A549 (cell line): ENCODE measurements around the gene PNMA8B. TPM values are rescaled to one million over a fixed set of nuclear protein-coding genes. Genes with fewer than 3 reads are reported as not detected.

Source experiments
- ATAC-seq, 2 experiments: fragments of 200-7000 bp in 1 of 2; fragments of >200 bp in 1 of 2; cut with Nextera tagmentation in 1 of 2; cut with Tn5 transposase in 1 of 2; 3 replicates each; pipeline versions ENCODE4 v1.8.0 to v1.9.1; 2018 to 2020; ENCODE audit warnings: mild to moderate bottlenecking in 1 of 2, moderate library complexity in 1 of 2
- CTCF ChIA-PET: fragments of 300-600 bp; sonication (Branson Sonifier 250); formaldehyde crosslinking; extraction: SDS; loops from one replicate; lab custom pipeline; 2021; ENCODE audit warnings: antibody characterized with exemption, inconsistent platforms; lab: Yijun Ruan, JAX
- POLR2A ChIA-PET: fragments of 350-600 bp; formaldehyde crosslinking; extraction: SDS; loops from one replicate; lab custom pipeline; 2021; ENCODE audit warnings: antibody characterized with exemption, inconsistent platforms; lab: Yijun Ruan, JAX
- DNase-seq, 2 experiments: peaks; one replicate each; pipeline versions ENCODE4 v3.0.0 to v3.0.0-alpha.2; 2011 to 2016; ENCODE audit warnings: low read depth in 1 of 2, low spot score in 1 of 2
- FAIRE-seq: peaks from 2 replicates; lab custom pipeline; 2011; peaks lifted over from hg19 to GRCh38; lab: Jason Lieb, UNC
- H3K27ac ChIP-seq, 2 experiments: fragments of >200 bp; sonication (Bioruptor Twin); formaldehyde crosslinking; 3 replicates each; pipeline ENCODE4 v1.5.1; 2016 to 2017
- H3K4me1 ChIP-seq: fragments of >200 bp; sonication (Bioruptor Twin); formaldehyde crosslinking; 3 replicates; pipeline ENCODE4 v1.6.1; 2016
- H3K4me2 ChIP-seq: fragments of >200 bp; sonication (Bioruptor Twin); formaldehyde crosslinking; 3 replicates; pipeline ENCODE4 v1.6.1; 2016
- H3K4me3 ChIP-seq: fragments of >200 bp; sonication (Bioruptor Twin); formaldehyde crosslinking; 3 replicates; pipeline ENCODE4 v1.5.1; 2016
- H3K9me3 ChIP-seq: fragments of >200 bp; sonication (Bioruptor Twin); formaldehyde crosslinking; 3 replicates; pipeline ENCODE4 v1.6.1; 2016
- ATOH8 ChIP-seq: fragments of 250-450 bp; sonication (Bioruptor Pico); IDR thresholded peaks from 2 replicates; pipeline ENCODE4 v1.5.0; 2020; ENCODE audit warnings: low read depth, mild to moderate bottlenecking, moderate library complexity
- CEBPB ChIP-seq, 2 experiments: fragments of >200 bp in 1 of 2; sonication (Bioruptor Twin) in 1 of 2; formaldehyde crosslinking in 1 of 2; IDR thresholded peaks; 2 replicates each; pipeline ENCODE4 v1.6.1; 2012 to 2016
- CTCF ChIP-seq: fragments of >200 bp; sonication (Bioruptor Twin); formaldehyde crosslinking; IDR thresholded peaks from 3 replicates; pipeline ENCODE4 v1.5.1; 2016
- EHMT2 ChIP-seq: fragments of 200-600 bp; sonication (generic); IDR thresholded peaks from 2 replicates; pipeline ENCODE4 v1.6.1; 2016; ENCODE audit warnings: antibody characterized with exemption, low read depth, mild to moderate bottlenecking, moderate library complexity
- EP300 ChIP-seq, 2 experiments: fragments of >200 bp; sonication (Bioruptor Twin); formaldehyde crosslinking; IDR thresholded peaks; 2 replicates in 1 of 2; 3 replicates in 1 of 2; pipeline ENCODE4 v1.6.1; 2016 to 2017
- ESRRA ChIP-seq: fragments of 150-350 bp; IDR thresholded peaks from 2 replicates; pipeline ENCODE4 v1.6.1; 2014; ENCODE audit warnings: mild to moderate bottlenecking, low read length, borderline replicate concordance
- FOSB ChIP-seq: fragments of 250-450 bp; sonication (Bioruptor Pico); IDR thresholded peaks from 2 replicates; pipeline ENCODE4 v1.5.0; 2020; ENCODE audit warnings: mild to moderate bottlenecking, moderate library complexity
- HDAC2 ChIP-seq: fragments of 200-600 bp; sonication (generic); IDR thresholded peaks from 2 replicates; pipeline ENCODE4 v1.6.1; 2016
- HES2 ChIP-seq: fragments of >200 bp; sonication (Bioruptor Twin); formaldehyde crosslinking; IDR thresholded peaks from 2 replicates; pipeline ENCODE4 v1.6.1; 2016
- HOXA7 ChIP-seq: fragments of 250-450 bp; sonication (Bioruptor Pico); IDR thresholded peaks from 2 replicates; pipeline ENCODE4 v1.5.0; 2020; ENCODE audit warnings: mild to moderate bottlenecking, moderate library complexity
- JUN ChIP-seq, 2 experiments: fragments of >200 bp; sonication (Bioruptor Twin); formaldehyde crosslinking; IDR thresholded peaks; 2 replicates in 1 of 2; 3 replicates in 1 of 2; pipeline ENCODE4 v1.6.1; 2016 to 2017
- JUNB ChIP-seq: fragments of >200 bp; sonication (Bioruptor Twin); formaldehyde crosslinking; IDR thresholded peaks from 2 replicates; pipeline ENCODE4 v1.6.1; 2016
- MAX ChIP-seq: IDR thresholded peaks from 2 replicates; pipeline ENCODE4 v1.6.1; 2012
- POLR2A ChIP-seq: IDR thresholded peaks from 2 replicates; pipeline ENCODE4 v1.6.1; 2012; ENCODE audit warnings: mild to moderate bottlenecking, low read length
- RAD21 ChIP-seq, 2 experiments: fragments of >200 bp in 1 of 2; sonication (Bioruptor Twin) in 1 of 2; formaldehyde crosslinking in 1 of 2; IDR thresholded peaks in 1 of 2; conservative IDR thresholded peaks in 1 of 2; 2 replicates in 1 of 2; 3 replicates in 1 of 2; pipeline ENCODE4 v1.6.1; 2012 to 2018; ENCODE audit warnings: inconsistent platforms in 1 of 2
- RCOR1 ChIP-seq: fragments of 150-350 bp; IDR thresholded peaks from 2 replicates; pipeline ENCODE4 v1.6.1; 2014; ENCODE audit warnings: antibody characterized with exemption, low read length, low read depth
- SMC3 ChIP-seq: fragments of >200 bp; sonication (Bioruptor Twin); formaldehyde crosslinking; IDR thresholded peaks from 3 replicates; pipeline ENCODE4 v1.6.1; 2018; ENCODE audit warnings: inconsistent platforms
- SREBF2 ChIP-seq: fragments of 450-650 bp; IDR thresholded peaks from 2 replicates; pipeline ENCODE4 v1.6.1; 2014; ENCODE audit warnings: mild to moderate bottlenecking, moderate library complexity
- TFCP2L1 ChIP-seq: fragments of 250-450 bp; sonication (Bioruptor Pico); IDR thresholded peaks from 2 replicates; pipeline ENCODE4 v1.5.0; 2021; ENCODE audit warnings: mild to moderate bottlenecking
- ZFP36 ChIP-seq: fragments of 450-650 bp; IDR thresholded peaks from 2 replicates; pipeline ENCODE4 v1.6.1; 2014; ENCODE audit warnings: borderline replicate concordance; ENCODE audit not compliant: partially characterized antibody
- WGBS: methylation state at CpG from one replicate; pipeline ENCODE4 v1.1.6; 2017; ENCODE audit errors: missing lambda C conversion rate; 5-methylcytosine and 5-hydroxymethylcytosine counted together
- polyA plus RNA-seq, 4 experiments: library from polyadenylated mRNA; depleted of rRNA in 3 of 4; stranded (reverse); fragments of >200 nt; fragmentation: RNase III in 1 of 4; extraction: RNeasy Plus Mini Kit Qiagen cat#74134 plus additional on column Dnase treatment in 1 of 4; gene quantifications; 2 replicates in 3 of 4; 3 replicates in 1 of 4; pipeline ENCODE4 v1.2.3, GENCODE V29; 2011 to 2017
- TF ChIP-seq, protein P1 (sequence below): fragments of 200-600 bp; sonication (generic); IDR thresholded peaks from 2 replicates; pipeline ENCODE4 v1.6.1; 2016; ENCODE audit warnings: antibody characterized with exemption, mild to moderate bottlenecking, moderate library complexity

Gene PNMA8B
- polyA plus RNA-seq, 2 of the 4 experiments (the other 2 are of a cell fraction): not detected

- H3K4me3 ChIP-seq: no peak overlapping the region
- H3K4me1 ChIP-seq: no peaks in the 10 kb centered on the region
- ATAC-seq: no peak
- POLR2A ChIA-PET: no interaction called here
- WGBS: 91% methylated on average over 14 of the region's 14 CpGs
- FAIRE-seq: no peak
- H3K4me2 ChIP-seq: no peak overlapping the region
- no peak overlapping the region for H3K27ac ChIP-seq
- H3K9me3 ChIP-seq: peaks cover 6% of the 10 kb centered on the region; the same call in 1 of the 3 replicates
- CTCF ChIA-PET: interaction anchor here (1.0 to 43.4 kb wide), 8 partner anchors 3 to 319 kb away, joined by 3 to 1052 read pairs (median 8); no protein-coding TSS in a partner anchor
- TF ChIP-seq RAD21 (conservative IDR thresholded peaks at IDR 0.05 in 1 of 2, IDR thresholded peaks at IDR 0.05 in 1 of 2): no peak
- TF ChIP-seq, protein P1, sequence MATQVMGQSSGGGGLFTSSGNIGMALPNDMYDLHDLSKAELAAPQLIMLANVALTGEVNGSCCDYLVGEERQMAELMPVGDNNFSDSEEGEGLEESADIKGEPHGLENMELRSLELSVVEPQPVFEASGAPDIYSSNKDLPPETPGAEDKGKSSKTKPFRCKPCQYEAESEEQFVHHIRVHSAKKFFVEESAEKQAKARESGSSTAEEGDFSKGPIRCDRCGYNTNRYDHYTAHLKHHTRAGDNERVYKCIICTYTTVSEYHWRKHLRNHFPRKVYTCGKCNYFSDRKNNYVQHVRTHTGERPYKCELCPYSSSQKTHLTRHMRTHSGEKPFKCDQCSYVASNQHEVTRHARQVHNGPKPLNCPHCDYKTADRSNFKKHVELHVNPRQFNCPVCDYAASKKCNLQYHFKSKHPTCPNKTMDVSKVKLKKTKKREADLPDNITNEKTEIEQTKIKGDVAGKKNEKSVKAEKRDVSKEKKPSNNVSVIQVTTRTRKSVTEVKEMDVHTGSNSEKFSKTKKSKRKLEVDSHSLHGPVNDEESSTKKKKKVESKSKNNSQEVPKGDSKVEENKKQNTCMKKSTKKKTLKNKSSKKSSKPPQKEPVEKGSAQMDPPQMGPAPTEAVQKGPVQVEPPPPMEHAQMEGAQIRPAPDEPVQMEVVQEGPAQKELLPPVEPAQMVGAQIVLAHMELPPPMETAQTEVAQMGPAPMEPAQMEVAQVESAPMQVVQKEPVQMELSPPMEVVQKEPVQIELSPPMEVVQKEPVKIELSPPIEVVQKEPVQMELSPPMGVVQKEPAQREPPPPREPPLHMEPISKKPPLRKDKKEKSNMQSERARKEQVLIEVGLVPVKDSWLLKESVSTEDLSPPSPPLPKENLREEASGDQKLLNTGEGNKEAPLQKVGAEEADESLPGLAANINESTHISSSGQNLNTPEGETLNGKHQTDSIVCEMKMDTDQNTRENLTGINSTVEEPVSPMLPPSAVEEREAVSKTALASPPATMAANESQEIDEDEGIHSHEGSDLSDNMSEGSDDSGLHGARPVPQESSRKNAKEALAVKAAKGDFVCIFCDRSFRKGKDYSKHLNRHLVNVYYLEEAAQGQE: no peak
- DNase-seq: no peak
These were observed 25.7 kb upstream of the PNMA8B start for GRCh38 chr19:46521241-46521868.

DNA sequence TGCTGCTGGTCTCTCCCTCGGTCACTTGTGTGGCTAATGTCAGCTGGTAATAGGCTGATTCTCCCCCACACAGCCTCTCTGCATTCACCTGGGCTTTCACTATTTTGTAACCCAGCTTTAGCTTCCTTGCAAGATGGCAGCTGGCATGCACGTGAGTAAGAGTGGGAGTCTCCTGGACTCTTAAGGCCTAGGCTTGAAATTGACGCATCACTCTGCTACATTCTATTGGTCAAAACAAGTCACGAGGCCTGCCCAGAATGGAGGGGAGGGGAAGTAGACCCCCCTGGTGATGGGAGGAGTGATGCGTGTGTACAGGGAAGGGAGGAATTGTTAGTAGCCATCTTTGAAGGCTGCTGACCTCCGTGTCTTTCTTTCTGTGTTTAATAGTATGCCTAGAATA lies 24.9 kb upstream of the PNMA8B start:
- Histone ChIP-seq H3K4me1 (no peaks in the 10 kb centered on the region), H3K4me3 (no peak overlapping the region), H3K4me2 (no peak overlapping the region), H3K9me3 (peaks cover 6% of the 10 kb centered on the region; the same call in 1 of the 3 replicates), H3K27ac (no peak overlapping the region)
- no peak for DNase-seq
- ATAC-seq: no peak
- FAIRE-seq: no peak
- WGBS: 80% methylated on average over 6 of the region's 6 CpGs
- ChIA-PET POLR2A (no interaction called here), CTCF (interaction anchor here (1.2 to 43.4 kb wide), 4 partner anchors 2 to 141 kb away, joined by 3 to 1052 read pairs (median 538); partner anchors contain the start of gene DACT3)
- TF ChIP-seq CTCF: no peak
- TF ChIP-seq RCOR1: no peak
- no peak for TF ChIP-seq CEBPB (IDR thresholded peaks at IDR 0.05)
- TF ChIP-seq SMC3: no peak
- TF ChIP-seq HES2: no peak
- TF ChIP-seq ZFP36: no peak
- no peak for TF ChIP-seq TFCP2L1 (CRISPR knock-in tag)
- no peak for TF ChIP-seq EP300 (IDR thresholded peaks at IDR 0.05)
- TF ChIP-seq JUNB: no peak
- TF ChIP-seq ESRRA: no peak
- no peak for TF ChIP-seq POLR2A
- TF ChIP-seq ATOH8: no peak
- no peak for TF ChIP-seq JUN (IDR thresholded peaks at IDR 0.05)
- no peak for TF ChIP-seq HOXA7 (CRISPR knock-in tag)
- TF ChIP-seq EHMT2: no peak
- TF ChIP-seq HDAC2: no peak
- TF ChIP-seq SREBF2: no peak
- TF ChIP-seq MAX: no peak
- TF ChIP-seq FOSB (CRISPR knock-in tag): no peak
